CD4-positive, alpha-beta T cell treated with Interleukin-1 beta for 1 hour (primary cell): ENCODE results near the gene KIAA1958.
"Not testable (repeated sequence)": the region's sequence is repeated elsewhere in the genome, so short reads cannot be mapped to it uniquely, and the experiment has no call there.

Source experiments
- DNase-seq, 2 donors: peaks; one replicate each; pipeline ENCODE4 v3.0.0-alpha.2; 2020 to 2022

The KIAA1958 gene

DNA sequence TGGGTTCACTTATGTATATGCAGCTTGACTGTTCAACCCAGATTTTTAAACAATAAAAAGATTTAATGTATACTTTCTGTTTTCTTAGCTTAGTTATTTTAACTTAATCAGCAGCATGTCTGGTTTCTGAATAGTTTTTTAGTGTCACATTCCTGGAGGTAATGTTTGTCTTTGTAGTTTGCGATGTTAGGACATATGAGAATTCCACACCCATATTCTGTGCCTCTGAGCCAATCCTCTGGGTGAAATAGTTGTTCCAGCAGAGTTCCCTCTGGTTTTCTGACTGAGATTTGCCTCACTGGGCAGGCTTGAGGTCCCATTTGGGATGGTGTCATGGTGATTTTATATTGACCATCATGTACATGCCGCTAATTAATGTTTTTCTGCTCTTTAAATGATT, 182.7 kb downstream of the KIAA1958 start:
- no peak for DNase-seq

DNA sequence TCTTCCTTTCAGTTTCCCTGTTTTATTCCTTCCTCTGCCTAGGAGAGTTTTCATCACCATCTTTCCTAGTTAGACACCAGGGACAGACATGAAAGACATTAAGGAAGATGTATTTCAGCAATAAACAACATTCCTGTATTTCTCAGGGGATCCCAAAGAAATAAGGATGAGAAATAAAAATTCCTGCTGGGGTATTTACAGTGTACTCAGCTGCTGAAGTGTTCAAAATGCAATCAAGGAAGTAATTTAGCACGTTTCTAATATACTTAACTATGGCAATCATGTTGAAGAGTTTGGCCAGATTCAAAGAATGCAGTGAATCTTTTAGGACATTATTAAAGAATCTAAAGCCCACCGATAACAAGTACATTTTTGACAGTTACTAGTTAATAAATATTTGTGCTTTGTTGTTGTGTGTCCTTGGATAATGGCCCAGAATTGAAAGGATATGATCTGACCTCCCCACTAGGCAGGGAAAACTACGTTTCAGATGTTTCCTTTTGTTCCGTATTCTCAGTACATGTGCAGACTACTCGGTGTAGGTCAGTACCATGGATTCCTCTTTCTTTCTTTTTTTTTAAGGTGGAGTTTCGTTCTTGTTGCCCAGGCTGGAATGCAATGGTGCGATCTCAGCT, 184.5 kb downstream of the KIAA1958 start:
- no peak for DNase-seq

DNA sequence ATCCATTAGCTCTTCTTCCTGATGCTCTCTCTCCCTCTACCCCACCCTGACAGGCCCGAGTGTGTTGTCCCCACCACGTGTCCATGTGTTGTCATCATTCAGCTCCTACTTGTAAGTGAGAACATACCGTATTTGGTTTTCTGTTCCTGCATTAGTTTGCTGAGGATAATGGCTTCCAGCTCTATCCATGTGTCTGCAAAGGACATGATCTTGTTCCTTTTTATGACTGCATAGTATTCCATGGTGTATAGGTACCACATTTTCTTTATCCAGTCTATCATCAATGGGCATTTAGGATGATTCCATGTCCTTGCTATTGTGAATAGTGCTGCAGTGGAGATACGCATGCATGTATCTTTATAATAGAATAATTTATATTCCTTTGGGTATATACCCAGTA, 186.6 kb downstream of the KIAA1958 start:
- DNase-seq = not testable (repeated sequence)

DNA sequence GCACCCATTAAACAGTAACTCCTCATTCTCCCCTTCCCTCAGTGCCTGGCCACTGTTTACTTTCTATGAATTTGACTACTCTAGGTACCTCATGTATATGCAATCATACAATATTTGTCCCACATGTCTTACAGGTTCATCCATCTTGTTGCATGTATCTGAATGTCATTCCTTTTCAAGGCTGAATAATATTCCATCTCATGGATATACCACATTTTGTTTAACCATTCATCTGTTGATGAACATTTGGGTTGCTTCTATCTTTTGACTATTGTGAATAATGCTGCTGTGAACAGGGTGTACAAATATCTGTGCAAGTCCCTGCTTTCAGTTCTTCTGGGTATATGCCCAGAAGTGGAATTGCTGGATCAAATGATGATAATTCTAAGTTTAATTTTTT, 190.4 kb downstream of the KIAA1958 start:
- no peak for DNase-seq

DNA sequence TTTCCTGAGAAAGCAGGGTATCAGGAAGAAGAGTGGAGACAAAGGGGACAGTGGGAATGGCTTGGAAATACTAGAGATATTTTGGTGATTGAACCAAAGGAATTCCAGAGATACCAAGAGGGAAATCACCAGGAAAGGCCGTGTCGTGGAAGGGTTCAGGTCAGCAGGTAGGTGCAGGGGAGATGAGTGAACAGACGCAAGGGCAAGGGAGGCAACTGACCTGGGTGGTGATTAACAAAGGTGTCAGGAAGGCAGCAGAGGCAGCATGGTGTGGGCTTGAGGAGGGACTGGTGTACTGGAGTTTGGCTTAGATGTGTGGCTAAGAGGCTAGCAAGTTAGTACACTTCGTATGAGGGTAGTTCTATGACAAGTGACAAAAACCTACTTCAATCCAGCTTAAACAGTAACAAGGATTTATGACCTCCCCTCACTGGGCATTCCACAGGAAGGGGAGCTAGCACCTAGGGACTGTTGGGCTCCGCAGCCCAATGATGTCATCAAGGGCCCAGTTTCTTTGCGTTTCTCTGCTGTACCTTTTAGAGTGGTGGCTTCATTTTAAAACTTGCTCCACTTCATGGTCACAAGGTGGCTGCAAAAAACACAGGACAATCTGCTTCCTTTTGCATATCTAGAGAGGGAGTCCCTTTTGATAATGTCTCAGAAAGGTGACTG, 194.2 kb downstream of the KIAA1958 start:
- DNase-seq = no peak

DNA sequence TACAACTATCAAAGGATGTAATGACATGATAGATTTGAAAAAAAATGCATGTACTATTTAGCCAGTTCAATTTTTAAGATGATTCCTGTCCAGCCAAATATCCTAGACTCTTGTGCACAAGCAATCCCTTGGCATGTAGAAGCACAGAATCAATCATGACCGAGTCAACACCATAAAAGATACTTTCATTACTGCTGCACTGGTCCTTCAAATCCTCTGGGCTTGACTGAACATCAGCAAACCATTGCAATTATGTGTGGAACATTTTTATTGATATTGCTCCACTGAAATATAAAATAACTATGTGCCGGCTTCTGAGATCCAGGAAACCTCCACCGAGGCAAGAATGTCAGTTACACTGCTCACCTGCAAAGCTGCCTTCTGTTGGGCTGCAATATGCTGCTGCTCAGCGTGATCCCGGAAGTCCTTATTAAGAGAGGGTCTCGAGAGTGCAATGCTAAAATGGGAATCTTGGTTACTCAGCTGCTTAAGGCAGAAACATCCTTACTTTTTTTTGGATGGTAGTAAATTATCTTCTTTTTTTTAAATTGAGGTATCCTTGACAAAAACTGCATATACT, 202.6 kb downstream of the KIAA1958 start:
- DNase-seq = no peak

DNA sequence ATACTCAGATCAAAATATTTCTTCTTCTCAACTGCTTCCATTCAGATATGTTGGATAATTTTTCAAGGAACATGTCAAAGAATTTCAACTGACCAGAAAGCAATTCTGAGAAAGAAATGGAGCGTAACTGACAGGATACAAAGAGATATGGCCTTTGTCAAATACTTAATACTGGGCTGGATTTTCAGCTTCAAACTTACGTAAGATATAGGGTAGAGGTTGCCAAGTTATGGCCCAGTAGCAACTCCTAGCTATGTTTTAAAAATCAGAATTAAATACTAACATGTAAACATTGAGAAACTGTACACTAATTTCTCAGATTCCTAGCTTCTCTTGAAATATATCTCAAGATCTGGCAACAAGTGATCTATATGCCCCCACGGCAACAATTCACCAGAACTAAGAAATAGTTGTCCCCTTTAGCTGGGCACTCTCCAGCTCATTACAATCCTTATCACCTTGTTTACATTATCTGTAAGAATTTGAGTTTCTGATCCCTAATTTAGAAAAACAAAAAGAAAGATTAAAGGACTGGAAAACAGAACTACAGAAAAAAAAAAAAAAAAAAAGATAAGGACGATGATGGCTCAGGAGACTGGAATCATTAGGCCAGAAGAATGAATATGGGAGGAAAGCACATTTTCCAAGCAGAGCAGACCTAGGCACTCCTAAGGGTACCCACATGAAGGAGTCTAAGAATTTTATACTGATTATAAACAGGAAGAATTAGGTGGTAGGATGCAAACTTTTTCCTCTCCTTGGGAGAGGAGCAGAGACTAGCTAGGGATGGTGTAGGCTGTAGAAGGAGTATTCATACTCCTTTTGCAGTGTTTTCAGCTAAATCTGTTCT, 208.3 kb downstream of the KIAA1958 start:
- DNase-seq = no peak

DNA sequence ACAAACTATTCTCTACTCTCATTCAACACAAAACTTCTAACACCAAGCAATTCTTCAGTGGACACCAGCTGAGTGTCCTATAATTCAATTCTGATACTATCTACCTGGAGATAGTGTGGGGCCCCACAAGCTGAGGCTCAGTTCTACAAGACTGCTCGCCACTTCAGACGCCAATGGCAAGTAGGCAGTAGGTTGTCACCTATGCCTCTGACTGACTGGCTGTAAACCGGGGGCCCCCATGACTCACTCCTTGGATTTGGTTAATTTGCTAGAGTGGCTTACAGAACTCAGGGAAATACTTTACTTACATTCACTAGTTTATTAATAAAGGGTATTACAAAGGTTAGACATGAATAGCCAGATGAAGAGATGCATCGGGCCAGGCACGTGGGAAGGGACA, 209.8 kb downstream of the KIAA1958 start:
- no peak for DNase-seq

DNA sequence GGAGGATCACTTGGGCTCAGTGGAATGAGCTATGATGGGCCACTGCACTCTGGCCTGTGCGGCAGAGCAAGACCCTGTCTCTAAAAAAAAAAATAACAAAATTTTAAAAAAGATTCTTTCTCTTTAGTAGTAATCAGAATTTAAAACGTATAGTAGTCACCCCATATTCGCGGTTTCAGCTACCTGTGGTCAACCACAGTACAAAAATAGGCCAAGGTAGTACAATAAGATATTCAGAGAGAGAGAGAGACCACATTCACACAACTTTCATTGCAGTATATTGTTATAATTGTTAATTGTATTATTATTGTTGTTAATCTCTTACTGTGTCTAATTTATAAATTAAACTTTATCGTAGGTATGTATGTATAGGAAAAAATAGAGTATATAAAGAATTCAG, 212.6 kb downstream of the KIAA1958 start:
- no peak for DNase-seq

DNA sequence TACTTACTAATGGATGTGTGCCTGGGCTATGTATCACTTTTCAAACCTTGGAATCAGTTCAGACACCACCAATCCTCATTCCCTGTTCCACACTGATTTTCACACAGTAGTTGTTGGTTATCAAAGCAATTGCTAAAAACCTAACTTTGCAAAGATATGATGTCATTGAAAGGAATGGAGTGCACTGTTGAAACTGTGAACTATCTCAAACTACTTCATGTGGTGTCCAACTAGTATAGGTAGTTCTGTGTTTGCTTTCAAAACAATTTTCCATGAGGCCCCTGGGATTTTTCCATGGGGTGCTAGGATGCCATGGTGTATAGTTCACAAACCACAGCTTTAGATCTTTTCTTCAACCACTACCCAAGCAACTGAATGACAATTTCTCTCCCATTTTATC, 213.5 kb downstream of the KIAA1958 start:
- no peak for DNase-seq

DNA sequence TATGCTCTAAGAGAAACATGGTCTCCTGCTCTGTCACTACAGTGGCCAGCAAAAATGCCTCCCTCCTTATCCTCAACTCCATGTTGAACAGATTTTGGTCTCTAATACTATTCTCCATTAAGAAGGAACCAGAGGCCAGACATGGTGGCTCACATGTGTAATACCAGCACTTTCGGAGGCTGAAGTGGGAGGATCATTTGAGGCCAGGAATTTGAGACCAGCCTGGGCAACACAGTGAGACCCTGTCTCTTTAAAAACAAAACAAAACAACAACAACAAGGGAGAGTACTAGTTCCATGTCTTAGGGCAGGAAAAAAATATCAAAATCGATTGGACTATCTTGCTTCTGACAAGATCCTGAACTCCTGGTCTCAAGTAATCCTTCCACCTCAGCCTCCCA, 216.7 kb downstream of the KIAA1958 start:
- no peak for DNase-seq

DNA sequence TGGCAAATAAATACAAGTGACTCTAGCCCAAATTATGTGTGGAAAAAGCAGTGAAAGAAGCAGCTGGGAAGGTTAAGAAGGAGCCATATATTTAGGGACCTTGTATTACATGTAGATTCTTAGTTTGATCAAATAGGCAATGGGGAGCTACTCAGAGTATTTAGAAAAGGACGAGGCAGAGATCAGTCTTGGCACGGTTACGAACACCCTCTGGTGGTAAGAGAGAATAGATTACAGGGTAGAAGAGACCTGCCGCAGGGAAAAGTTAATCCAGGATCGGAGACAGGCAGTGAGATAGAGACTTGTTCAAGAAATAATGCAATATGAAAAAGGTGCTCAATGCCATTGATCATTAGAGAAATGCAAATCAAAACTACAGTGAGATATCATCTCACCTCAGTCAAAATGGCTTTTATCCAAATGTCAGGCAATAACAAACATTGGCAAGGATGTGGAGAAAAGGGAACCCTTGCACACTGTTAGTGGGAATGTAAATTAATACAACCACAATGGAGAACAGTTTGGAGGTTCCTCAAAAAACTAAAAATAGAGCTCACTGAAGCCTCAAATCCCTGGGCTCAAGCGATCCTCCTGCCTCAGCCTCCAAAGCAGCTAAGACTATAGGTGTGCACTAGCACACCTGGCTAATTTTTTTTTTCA, 219.3 kb downstream of the KIAA1958 start:
- DNase-seq = no peak

DNA sequence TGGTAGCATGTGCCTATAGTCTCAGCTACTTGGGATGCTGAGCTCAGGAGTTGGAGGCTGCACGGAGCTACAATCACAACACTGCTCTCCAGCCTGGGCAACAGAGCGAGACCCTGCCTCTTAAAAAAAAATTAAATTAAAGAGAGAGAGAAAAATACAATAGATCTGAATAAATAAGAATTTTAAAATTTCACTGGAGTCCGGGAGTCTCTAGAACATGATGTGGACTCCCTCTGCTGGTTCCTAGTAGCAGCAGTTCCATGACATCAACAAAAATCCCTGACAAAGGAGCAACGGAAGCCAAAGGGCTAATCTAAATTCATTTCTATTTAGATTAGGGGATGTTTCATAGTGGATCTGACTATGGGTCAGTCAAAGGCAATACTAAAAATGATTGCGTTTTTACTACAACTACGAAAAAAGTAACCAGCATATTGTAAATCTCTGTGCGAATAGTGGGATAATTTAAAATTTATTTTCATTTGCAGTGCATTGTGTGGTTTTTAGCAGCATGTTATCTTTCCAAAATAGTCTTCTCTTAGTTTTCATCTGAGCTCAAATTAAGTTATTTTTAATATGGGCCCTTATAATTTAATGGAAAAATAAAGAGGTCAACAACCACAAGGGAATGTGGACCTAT, 224.5 kb downstream of the KIAA1958 start:
- no peak for DNase-seq

DNA sequence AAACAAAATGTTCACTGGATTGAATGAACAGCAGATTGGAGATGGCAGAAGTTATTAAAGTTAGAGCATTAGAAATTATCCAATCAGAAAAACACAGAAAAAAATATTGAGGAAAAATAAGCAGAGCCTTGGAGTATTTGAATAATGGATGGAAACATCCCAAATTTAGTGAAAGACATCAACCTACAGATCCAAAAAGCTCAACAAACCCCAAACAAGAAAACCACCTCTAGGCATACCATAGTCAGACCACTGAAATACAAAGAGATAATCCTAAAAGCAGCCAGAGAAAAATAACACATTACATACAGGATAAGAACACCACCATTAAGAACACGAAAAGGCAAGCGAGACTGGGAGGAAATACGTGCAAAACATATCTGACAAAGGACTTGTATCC, 226.1 kb downstream of the KIAA1958 start:
- no peak for DNase-seq

DNA sequence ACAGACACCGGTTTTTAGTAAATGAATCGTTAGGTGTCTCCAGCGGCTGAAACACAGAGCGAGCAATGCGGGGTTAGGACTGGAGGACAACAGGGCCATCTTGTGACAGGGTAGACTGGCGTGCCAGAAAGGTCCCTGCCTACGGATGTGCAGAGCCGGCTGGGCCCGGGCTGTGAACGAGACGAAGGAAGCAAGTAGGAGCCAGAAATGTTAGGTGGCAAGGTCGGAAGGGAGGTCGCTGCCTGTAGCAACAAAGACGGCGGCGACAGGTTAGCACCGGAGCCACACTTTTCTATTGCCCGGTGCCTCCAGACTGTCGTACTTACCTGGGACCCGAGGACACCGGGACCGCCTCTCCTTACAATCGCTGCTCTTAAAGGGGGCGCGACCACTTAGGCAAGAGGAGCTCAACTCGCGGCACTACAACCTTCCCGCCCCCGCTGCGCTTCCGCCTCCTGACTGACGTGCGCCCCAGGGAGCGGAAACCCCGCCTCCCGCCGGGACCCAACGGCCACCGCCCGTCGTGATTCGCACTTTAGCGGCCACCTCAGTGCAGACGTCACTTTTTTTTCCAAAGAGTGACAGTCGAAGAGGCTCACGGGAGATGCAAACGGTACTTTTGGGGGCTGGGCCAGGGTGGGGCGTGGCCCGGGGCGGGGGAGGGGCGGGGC, 231.2 kb downstream of the KIAA1958 start, which contains the start of gene INIP:
INIP (minus strand) TSS at position 457 of the 671 bp plus-strand sequence. CDS start 1,632 bp downstream, outside the sequence.
- DNase-seq = peak; percentile 98
